Umbilical cord (tissue), 2 donors: ENCODE data around the gene PHLDA1. TPM values are rescaled to one million over a fixed set of nuclear protein-coding genes. Genes with fewer than 3 reads are reported as not detected.

Experiments used
- DNase-seq: peaks from one replicate; pipeline ENCODE4 v3.0.0-alpha.2; 2015; ENCODE audit warnings: low spot score
- total RNA-seq: library from RNA; depleted of rRNA; stranded (reverse); fragments of >200 nt; gene quantifications from one replicate; pipeline ENCODE4 v1.2.3, GENCODE V29; 2014; ENCODE audit warnings: low replicate concordance; ENCODE audit not compliant: insufficient read depth

PHLDA1 gene
- total RNA-seq = 7.5 TPM

DNA sequence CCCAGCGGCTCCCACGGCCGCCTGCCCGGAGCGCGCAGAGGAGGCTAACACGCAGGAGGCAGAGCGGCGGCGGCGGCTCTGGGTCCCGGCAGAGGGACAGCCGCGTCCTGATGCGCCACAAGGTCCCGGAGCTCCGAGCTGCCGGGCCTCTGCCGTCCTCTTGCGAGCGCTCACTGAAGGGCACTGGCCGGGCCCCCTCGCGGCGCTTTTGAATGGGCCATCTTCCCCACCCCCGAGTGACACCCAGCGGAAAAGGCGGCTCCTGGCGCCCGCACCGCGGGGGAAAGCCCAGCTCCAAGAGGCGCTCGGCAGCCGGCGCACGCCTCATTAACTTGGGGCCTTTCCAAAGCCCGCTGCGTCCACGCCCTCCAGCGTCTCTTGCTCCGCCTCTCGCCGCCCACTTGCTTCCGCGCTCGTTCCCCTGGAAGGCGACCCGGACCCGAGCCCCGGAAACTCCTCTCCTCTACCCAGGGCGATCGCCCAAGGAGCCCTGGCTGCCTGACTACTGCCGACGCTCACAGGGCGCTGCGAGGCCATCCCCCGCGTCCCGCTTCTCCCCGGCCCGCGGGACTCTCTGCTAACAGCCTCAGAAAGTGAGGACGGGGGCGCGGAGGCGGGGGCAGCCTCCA, at the start of gene PHLDA1:
PHLDA1 (minus strand) TSS at position 363 of the 629 bp plus-strand sequence.
- DNase-seq = peak; percentile 96

GRCh38 chr12:76080729-76081415, 49.3 kb upstream of the PHLDA1 start:
- no peak for DNase-seq

- DNase-seq = no peak
Observed at GRCh38 chr12:76080017-76080728, 48.6 kb upstream of the PHLDA1 start.

DNA sequence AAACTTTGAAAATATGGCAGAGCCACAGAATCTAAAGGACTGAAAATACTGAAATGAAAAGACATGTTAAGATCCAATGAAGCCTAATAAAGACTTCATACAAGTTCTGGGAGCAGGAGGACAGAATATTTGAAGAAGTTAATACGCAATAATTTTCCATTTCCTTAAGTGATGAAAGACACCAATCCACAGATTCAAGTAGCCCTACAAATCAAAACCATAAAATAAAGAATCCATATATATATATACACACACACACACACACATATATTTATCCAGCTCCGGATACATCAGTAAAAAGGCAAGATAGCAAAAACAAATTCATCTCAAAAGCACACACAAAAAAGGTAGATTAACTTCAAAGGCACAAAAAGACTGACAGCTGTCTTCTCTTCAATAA, 47.2 kb upstream of the PHLDA1 start:
- no peak for DNase-seq

DNA sequence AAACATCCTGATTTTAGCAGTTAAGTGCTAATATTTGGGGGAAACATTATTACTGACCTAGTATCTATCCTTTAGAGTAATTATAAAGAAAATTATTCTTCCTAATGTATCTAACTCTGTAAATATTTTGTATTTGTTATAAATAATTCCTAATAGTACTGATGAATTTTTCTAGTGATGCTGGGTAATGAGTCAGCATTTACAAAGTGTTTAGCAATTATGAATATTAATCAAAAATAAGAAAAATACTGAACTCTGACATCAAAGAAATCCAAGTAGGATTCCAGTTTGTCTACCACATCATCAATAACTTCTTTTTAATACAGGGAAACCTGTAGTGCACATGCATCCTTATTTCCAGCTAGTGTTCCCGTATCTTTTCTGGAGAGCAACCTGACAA, 43.9 kb upstream of the PHLDA1 start:
- no peak for DNase-seq

DNA sequence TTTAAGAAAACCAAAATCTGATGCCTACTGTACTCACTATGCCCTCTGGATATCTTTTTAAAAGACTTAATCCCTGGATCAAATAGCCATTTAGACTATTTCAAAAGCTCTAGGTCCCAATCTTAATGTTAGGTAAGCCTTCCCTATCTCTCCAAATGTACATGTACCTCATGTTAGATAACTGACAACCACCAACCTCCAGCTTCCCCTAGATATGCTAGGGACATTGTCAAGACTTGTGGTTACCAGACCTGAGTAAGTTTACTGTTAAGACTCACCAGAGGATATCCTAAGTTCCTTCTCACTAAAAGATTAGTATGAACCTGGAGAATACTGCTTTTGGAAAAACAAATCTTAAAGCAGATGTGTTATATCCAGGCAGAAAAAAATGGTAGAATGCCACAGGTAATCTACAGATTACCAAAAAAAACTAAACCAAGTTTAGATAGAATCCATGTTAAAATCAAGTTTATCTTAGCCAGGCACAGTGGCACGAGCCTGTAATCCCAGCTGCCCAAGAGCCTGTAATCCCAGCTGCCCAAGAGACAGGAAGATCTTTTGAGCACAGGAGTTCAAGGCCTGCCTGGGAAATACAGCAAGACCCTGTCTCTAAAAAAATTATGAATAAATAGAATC, 43.2 kb upstream of the PHLDA1 start:
- DNase-seq = no peak

- no peak for DNase-seq
Observed at GRCh38 chr12:76073561-76073960, 42.0 kb upstream of the PHLDA1 start.

DNA sequence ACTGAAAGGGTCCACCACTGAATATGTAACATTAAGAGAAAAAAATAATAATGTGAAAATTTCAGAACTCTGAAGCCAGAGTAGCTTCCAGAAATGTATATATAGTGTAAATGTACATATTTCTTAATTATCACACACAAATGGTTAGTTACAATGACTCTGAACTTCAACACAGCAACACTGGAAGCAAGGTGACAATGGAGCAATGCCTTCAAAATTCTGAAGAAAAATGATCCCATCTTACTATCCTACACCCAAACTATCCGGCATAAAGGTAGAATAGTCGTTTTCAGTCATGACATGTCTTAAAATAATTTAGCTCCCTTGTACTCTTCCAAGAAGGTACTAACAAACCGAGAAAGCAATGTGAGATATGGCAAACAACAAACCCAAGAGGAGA, 41.0 kb upstream of the PHLDA1 start:
- DNase-seq = no peak

DNA sequence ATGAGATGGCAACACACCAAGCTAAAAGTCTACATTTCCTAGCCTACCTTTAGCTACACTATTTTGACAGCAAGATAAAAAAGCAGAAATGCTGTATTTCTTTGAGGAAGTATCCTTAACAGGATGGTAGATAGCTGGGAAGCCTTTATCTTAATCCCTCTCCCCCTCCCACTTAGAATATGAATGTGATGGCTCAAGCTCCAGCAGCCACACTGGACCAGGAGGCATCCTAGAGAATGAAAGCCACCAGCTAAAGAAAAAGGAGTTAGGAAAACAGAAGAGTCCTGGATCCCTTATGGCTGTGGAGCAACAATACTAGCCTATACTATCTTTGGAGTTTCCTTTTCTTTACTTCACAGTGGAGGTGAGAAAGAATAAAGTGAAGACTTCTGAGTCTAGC, 37.8 kb upstream of the PHLDA1 start:
- no peak for DNase-seq

GRCh38 chr12:76065917-76066316, 34.3 kb upstream of the PHLDA1 start:
- no peak for DNase-seq

- no peak for DNase-seq
Observed at GRCh38 chr12:76064904-76065303, 33.3 kb upstream of the PHLDA1 start.

- DNase-seq = no peak
Observed at GRCh38 chr12:76060111-76060510, 28.5 kb upstream of the PHLDA1 start.

DNA sequence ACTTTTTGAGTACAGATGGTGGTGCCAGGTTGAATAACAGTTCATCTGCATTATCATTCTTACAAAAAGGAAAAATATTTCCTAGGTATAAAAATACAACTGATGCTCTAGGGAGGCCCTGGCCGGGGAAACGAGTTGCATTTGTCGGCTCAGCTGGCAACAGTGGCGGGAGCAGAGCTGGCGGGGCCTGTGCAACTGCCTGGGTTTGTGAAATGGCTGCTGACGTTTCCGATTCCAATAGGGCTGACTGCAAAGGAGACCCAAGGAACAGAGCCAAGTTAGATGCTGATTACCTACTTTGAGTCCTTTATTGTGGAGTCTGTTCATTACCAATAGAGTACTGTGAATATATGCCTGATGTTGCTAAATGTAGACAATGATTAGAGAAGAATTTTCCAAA, 25.8 kb upstream of the PHLDA1 start:
- no peak for DNase-seq

GRCh38 chr12:76055393-76055792, 23.8 kb upstream of the PHLDA1 start:
- DNase-seq = no peak

GRCh38 chr12:76049575-76050251, 18.1 kb upstream of the PHLDA1 start:
- no peak for DNase-seq

- DNase-seq = no peak
Observed at GRCh38 chr12:76047742-76048141, 16.2 kb upstream of the PHLDA1 start.

- no peak for DNase-seq
Observed at GRCh38 chr12:76047060-76047459, 15.5 kb upstream of the PHLDA1 start.

GRCh38 chr12:76043377-76043776, 11.8 kb upstream of the PHLDA1 start:
- no peak for DNase-seq

GRCh38 chr12:76042147-76042546, 10.6 kb upstream of the PHLDA1 start:
- DNase-seq = no peak

DNA sequence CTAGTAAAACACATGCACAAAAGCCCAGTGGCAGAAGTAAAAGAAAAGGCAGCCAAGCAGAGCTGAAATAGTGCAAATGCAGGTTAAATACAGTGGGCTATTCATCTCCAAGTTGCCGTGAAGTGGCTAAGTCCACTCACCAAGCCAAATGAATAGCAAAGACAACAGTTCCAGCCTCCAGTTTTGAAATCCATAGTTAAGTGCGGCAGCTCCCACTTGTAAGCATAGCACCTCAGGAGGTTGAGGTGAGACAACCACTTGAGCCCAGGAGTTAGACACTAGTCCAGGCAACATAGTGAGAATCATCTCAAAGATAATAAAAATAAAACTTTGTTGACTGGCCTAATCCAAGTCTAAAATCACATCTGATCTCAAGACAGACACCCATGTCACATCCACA, 9.8 kb upstream of the PHLDA1 start:
- DNase-seq = no peak

DNA sequence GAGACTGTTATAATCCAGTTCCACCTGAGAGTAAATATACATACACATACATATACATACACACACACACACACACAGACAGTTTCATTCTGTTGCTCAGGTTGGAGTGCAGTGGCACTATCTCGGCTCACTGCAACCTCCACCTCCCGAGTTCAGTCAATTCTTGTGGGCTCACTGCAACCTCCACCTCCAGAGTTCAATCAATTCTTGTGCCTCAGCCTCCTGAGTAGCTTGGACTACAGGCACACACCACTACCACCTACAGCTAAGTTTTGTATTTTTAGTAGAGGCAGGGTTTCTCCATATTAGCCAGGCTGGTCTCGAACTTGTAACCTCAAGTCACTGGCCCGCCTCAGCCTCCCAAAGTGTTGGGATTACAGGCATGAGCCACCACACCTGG, 8.9 kb upstream of the PHLDA1 start:
- no peak for DNase-seq

- no peak for DNase-seq
Observed at GRCh38 chr12:76038176-76038575, 6.6 kb upstream of the PHLDA1 start.
